Mesangial cell (primary cell): ENCODE data around the gene NPAS2. TPM values are rescaled to one million over a fixed set of nuclear protein-coding genes. Genes with fewer than 3 reads are reported as not detected.

Experiments used
- total RNA-seq: library from RNA; depleted of rRNA; stranded (reverse); fragments of >200 nt; gene quantifications from 2 replicates; pipeline ENCODE4 v1.2.3, GENCODE V29; 2015

The NPAS2 gene
- total RNA-seq, result 3.3 and 8.2 TPM in 2 replicates

GRCh38 chr2:100819370-100820272 lies at the start of gene NPAS2:
Gene NPAS2, plus strand, starts transcription at chr2:100820139. Its CDS starts 84,616 bp downstream, at chr2:100904755.

GRCh38 chr2:101001691-101002561 lies 182.0 kb downstream of the NPAS2 start, which contains the start of gene RPL31:
Gene RPL31, plus strand, starts transcription at chr2:101002289. Its CDS starts 413 bp downstream, at chr2:101002702.

Other genes starting within 250 kb of the NPAS2 start
- 701 and 738 TPM in 2 replicates for gene RPL31, start 182.2 kb downstream of the NPAS2 start, total RNA-seq